Measurements from ENCODE around the gene KRTAP1-5.

DNA sequence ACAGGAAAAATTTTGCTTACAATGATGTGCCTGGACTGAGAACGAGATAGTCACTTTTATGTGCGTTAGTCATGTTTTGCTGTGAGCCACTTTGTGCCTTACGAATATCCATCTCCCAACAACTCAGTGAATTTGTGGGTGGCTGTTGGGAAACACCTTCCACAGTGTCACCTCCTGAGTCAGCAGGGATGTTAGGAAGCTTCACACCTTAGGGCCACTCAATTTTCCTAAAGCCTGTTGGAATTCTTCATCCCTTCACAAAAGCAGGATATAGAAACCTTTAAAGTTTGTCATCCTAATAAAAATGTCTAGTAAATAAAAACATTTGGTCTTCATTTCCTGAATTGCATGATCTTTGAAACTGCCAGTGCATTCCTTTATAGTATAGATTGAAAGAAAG, 13.8 kb downstream of the KRTAP1-5 start:
- no peak for TF ChIP-seq POLR2A (IDR thresholded peaks at IDR 0.05)
- TF ChIP-seq, protein P1, sequence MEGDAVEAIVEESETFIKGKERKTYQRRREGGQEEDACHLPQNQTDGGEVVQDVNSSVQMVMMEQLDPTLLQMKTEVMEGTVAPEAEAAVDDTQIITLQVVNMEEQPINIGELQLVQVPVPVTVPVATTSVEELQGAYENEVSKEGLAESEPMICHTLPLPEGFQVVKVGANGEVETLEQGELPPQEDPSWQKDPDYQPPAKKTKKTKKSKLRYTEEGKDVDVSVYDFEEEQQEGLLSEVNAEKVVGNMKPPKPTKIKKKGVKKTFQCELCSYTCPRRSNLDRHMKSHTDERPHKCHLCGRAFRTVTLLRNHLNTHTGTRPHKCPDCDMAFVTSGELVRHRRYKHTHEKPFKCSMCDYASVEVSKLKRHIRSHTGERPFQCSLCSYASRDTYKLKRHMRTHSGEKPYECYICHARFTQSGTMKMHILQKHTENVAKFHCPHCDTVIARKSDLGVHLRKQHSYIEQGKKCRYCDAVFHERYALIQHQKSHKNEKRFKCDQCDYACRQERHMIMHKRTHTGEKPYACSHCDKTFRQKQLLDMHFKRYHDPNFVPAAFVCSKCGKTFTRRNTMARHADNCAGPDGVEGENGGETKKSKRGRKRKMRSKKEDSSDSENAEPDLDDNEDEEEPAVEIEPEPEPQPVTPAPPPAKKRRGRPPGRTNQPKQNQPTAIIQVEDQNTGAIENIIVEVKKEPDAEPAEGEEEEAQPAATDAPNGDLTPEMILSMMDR (IDR thresholded peaks at IDR 0.05): no peak
